GM12874 (cell line): ENCODE data around the gene KLHL29.
A peak's percentile ranks its signal among the peaks of the same experiment; 100 is the strongest.

ENCODE experiments used
- TF ChIP-seq, protein P1 (sequence below): IDR thresholded peaks from 2 replicates; pipeline ENCODE4 v1.5.1; 2011; ENCODE audit warnings: low read depth, mild to moderate bottlenecking, control low read depth, low read length, moderate library complexity; ENCODE audit not compliant: insufficient read depth

KLHL29 gene

DNA sequence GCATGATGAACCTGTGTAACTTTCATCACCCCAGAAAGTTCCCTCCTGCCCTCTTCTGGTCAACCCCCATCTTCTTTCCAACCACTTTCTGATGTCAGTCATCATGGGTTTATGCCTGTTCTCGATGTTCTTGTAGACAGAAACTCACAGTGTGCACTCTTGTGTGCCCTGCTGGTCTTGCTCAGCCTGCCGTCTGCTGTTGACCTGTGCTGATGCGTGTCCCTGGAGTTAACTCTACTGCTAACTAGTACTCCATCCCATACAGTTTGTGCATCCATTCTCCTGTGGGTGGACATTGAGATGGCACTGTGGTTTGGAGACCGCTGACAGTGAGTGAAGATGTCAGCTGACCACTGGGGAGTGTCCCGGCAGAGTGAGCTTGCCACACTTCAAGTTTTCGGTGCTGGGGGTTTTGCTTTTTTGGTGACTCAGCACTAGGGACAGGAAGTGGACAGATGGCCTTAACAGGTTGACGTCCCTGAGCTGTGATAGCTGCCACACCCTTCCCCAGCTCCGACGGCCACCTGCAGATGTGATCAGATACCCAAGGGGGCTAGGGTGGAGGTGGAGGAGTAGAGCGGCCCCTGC is 14.8 kb downstream of the KLHL29 start:
- TF ChIP-seq, protein P1, sequence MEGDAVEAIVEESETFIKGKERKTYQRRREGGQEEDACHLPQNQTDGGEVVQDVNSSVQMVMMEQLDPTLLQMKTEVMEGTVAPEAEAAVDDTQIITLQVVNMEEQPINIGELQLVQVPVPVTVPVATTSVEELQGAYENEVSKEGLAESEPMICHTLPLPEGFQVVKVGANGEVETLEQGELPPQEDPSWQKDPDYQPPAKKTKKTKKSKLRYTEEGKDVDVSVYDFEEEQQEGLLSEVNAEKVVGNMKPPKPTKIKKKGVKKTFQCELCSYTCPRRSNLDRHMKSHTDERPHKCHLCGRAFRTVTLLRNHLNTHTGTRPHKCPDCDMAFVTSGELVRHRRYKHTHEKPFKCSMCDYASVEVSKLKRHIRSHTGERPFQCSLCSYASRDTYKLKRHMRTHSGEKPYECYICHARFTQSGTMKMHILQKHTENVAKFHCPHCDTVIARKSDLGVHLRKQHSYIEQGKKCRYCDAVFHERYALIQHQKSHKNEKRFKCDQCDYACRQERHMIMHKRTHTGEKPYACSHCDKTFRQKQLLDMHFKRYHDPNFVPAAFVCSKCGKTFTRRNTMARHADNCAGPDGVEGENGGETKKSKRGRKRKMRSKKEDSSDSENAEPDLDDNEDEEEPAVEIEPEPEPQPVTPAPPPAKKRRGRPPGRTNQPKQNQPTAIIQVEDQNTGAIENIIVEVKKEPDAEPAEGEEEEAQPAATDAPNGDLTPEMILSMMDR: peak; percentile 18; the same call in 1 of the 2 replicates

DNA sequence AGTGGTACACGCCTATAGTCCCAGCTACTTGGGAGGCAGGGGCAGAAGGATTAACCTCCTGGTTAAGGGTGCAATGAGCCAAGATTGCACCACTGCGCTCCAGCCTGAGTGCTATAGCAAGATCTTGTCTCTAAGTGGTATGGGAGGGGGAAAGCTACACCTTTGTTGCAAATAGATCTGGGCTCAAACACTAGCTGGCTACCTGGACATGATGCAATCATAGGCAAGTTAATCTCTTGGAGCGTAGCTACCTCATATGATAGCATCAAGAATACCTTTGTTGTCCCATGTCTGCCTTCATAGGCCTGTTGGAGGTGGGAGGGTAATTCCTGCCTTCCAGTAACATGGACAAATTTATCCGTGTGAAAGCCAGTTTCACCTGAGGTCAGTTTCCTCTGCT is 15.7 kb downstream of the KLHL29 start:
- TF ChIP-seq, protein P1: no peak

DNA sequence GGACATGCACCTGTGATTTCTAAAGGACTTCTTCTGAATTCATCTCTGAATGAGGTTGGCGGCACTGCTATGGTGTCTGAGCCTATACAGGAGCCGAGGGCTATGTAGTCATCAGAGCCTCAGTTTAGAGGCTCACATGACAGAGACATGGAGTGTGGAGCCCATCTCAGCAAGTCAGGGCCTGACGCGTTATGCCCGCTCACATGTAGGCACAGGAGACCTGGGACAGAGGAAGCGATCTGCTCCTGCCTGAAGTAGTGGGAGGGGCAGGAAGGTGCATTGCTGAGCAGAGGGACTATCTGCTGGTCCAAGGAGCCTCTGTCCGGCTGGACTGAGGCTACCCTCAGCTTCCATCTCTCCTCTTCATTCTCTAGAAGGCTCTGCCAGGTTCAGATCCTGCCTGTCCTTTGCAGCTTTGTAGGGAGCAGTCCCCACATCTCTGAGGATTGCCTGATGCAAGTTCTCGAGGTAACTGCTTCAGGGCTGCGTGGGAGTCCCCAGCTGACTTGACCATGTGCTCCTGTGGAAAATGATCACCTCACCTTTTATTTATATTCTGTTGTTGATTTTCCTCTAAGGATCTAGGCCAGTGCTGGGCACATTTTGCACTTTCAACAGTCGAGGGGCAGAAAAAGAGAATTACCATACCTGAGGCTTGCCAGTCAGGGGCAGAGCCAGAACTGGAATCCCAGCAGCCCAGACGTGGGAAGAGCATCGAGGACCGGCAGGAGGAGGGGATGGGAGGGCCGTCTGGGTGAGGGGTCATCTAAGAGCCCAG is 16.6 kb downstream of the KLHL29 start:
- TF ChIP-seq, protein P1: no peak

DNA sequence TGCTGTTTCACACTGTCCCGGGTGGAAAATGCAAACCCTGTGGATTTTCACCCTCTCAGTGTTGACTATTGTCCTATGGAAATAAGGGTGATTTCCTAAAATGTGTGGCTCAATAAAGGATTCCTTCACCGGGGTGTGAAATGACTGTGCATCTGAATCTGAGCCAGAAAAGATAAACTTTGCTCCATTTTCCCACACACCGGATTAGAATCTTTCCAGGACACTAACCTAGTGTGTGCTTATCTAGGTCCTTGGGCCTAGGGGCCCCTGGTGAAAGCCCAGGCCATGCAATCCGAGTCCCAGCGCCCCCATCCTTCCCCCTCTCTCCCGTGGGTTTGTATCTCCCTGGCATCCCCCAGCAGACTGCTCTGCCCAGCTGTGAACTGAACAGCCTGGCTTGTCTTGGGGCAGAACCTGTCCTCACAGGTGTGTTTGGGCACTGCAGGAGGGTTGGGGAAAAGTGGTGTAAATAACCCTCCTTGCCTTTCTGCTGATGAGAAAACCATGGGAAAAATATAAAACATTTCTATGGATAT is 17.3 kb downstream of the KLHL29 start:
- TF ChIP-seq, protein P1: no peak

DNA sequence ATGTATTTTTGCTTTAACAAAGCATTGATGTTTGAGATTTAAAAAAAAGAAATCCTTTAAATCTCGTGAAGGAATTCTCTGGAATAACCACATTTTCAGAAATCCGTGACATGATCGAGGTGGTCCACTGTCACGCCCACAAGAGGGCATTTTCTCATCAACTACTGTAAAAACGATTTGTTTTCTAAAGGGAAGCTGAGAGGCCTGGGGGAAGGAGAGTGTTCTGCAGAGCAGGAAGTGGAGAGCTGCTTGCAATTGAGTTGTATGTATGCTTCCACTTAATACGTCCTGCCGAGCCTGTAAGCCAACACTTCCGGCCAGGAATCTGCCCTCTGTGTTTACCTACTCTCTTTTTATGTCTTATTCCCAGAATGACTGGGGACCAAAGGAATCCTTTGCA is 19.4 kb downstream of the KLHL29 start:
- TF ChIP-seq, protein P1: 0 out of 2 replicates have a peak, but pooled peaks have one; percentile 8

DNA sequence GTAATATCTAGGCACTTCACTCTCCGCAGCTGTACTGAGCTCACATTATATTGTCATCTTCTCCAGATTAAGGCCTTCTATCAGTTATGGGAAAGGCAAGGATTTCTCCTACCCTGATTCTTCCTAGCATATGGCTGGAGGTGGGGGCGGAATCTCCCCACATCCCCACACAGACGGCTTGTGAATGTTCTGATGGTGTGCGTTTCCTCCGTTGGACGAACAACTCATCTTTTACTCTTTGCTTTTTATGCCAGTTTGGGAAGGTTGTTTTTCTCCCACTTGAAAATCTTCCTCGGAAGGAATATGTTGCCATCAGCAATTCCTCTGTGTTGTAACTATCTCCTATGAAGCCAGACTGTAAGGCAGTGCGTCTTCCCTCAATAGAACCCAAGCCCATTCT is 24.3 kb downstream of the KLHL29 start:
- TF ChIP-seq, protein P1: no peak

DNA sequence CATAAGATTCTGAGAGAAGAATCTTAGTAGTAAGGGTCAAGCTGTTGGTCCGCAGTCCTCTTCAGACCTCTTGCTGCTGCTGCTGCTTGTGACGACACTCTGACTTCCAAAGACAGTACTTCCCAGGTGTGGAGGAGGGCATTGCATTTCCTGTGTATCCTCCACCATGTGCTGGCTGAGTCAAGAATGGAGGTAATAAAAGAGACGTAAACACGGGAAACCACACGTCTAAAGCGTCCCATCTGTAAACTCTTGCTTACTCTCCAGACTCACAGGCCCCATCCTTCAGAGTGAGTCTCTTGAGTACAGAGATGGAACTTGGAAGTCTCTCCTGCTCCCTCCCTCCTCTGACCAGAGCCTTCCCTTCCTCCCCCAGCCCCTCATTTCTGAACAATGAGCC is 25.6 kb downstream of the KLHL29 start:
- TF ChIP-seq, protein P1: no peak
